Measurements from ENCODE around the gene UBE2H. TPM values are rescaled to one million over a fixed set of nuclear protein-coding genes. Genes with fewer than 3 reads are reported as not detected.
"Not testable (repeated sequence)": the region's sequence is repeated elsewhere in the genome, so short reads cannot be mapped to it uniquely, and the experiment has no call there.

The UBE2H gene
- total RNA-seq, 1 experiment from 2014 or later: 28.8 TPM

DNA sequence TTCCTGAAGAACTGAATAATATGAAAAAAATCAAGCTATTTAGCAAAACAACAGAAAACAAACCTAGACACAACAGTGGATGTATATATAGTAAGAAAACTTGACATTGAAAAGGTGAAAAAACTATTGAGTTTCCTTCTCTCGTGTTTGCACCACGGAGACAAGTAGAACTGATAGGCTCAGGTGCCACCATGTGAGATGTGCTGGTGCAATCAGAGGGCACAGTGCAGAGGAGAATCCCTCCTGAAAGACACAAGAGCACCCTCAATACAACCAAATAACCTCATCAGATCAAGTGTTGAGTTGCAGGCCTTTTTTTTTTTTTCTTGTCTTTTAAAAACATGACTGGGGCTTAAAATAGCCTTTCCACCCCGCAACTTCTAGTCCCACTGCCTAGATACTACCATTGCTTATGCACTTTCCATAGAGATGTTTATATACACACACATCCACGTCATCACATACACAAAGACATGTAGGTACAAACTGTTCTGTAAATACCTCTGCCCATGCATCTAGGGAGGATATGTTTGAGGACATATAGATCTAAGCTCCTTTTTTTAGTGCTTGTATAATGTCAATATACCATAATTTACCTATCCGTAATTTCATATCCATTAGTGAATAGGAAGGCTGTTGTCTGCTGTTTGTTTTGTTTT lies 54.1 kb downstream of the UBE2H start:
- H3K9me3 ChIP-seq (ENCODE audit: low read depth, low read length, poor library complexity, severe bottlenecking): no peaks in the 10 kb centered on the region
- H3K27ac ChIP-seq (ENCODE audit: low read depth, low read length, poor library complexity, severe bottlenecking): no peak overlapping the region
- ChIA-PET POLR2A (ENCODE audit: low non-redundant PET) (no interaction called here), CTCF (no interaction called here)
- no peak overlapping the region for H3K4me3 ChIP-seq (ENCODE audit: low read depth, low read length, poor library complexity, severe bottlenecking)
- H3K27me3 ChIP-seq (replicated peaks; ENCODE audit: insufficient read depth, low read depth, low read length, poor library complexity): no peaks in the 10 kb centered on the region
- BruUV-seq (replicated peaks): no TSS peak
- no peaks in the 10 kb centered on the region for H3K36me3 ChIP-seq (ENCODE audit: insufficient read depth, low read length, poor library complexity, severe bottlenecking)
- TF ChIP-seq, protein P1, sequence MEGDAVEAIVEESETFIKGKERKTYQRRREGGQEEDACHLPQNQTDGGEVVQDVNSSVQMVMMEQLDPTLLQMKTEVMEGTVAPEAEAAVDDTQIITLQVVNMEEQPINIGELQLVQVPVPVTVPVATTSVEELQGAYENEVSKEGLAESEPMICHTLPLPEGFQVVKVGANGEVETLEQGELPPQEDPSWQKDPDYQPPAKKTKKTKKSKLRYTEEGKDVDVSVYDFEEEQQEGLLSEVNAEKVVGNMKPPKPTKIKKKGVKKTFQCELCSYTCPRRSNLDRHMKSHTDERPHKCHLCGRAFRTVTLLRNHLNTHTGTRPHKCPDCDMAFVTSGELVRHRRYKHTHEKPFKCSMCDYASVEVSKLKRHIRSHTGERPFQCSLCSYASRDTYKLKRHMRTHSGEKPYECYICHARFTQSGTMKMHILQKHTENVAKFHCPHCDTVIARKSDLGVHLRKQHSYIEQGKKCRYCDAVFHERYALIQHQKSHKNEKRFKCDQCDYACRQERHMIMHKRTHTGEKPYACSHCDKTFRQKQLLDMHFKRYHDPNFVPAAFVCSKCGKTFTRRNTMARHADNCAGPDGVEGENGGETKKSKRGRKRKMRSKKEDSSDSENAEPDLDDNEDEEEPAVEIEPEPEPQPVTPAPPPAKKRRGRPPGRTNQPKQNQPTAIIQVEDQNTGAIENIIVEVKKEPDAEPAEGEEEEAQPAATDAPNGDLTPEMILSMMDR (conservative IDR thresholded peaks at IDR 0.05; ENCODE audit: low read depth, low read length): no peak
- no peak for TF ChIP-seq EZH2 (IDR thresholded peaks at IDR 0.05; ENCODE audit: borderline replicate concordance, low read depth, low read length, poor library complexity, severe bottlenecking)
- no peak for DNase-seq (ENCODE audit: low spot score)
- intact Hi-C loops (cut with micrococcal nuclease; ENCODE audit: unreplicated experiment): no loop called here
- peaks cover 4% of the 10 kb centered on the region for H3K4me1 ChIP-seq (ENCODE audit: insufficient read depth, low read length, poor library complexity, severe bottlenecking)

DNA sequence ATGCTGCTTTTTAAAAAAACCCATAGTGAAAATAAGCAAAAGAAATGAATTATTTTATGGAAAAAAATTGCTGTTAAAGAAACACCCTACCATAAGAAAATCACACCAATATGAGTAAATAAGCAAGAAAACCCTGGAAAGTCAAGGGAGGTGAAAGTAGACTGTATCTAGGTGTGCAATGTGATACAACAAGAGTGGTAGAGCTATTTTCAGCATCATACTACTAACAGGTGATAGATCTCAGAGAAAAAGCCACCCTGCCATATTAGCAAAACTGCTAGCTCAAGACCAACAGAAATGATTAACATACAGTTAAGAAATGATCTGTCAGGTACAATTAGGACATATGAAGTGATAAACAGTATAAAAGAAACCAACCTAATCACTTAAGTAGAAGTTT lies 54.8 kb downstream of the UBE2H start:
- no peaks in the 10 kb centered on the region for H3K36me3 ChIP-seq (ENCODE audit: insufficient read depth, low read length, poor library complexity, severe bottlenecking)
- peaks cover 4% of the 10 kb centered on the region for H3K4me1 ChIP-seq (ENCODE audit: insufficient read depth, low read length, poor library complexity, severe bottlenecking)
- no peaks in the 10 kb centered on the region for H3K27me3 ChIP-seq (replicated peaks; ENCODE audit: insufficient read depth, low read depth, low read length, poor library complexity)
- no TSS peak for BruUV-seq (replicated peaks)
- ChIA-PET CTCF (no interaction called here), POLR2A (ENCODE audit: low non-redundant PET) (no interaction called here)
- H3K9me3 ChIP-seq (ENCODE audit: low read depth, low read length, poor library complexity, severe bottlenecking): no peaks in the 10 kb centered on the region
- no peak overlapping the region for H3K4me3 ChIP-seq (ENCODE audit: low read depth, low read length, poor library complexity, severe bottlenecking)
- no peak for TF ChIP-seq EZH2 (IDR thresholded peaks at IDR 0.05; ENCODE audit: borderline replicate concordance, low read depth, low read length, poor library complexity, severe bottlenecking)
- TF ChIP-seq, protein P1 (conservative IDR thresholded peaks at IDR 0.05; ENCODE audit: low read depth, low read length): no peak
- intact Hi-C loops (cut with micrococcal nuclease; ENCODE audit: unreplicated experiment): no loop called here
- no peak for DNase-seq (ENCODE audit: low spot score)
- H3K27ac ChIP-seq (ENCODE audit: low read depth, low read length, poor library complexity, severe bottlenecking): no peak overlapping the region

DNA sequence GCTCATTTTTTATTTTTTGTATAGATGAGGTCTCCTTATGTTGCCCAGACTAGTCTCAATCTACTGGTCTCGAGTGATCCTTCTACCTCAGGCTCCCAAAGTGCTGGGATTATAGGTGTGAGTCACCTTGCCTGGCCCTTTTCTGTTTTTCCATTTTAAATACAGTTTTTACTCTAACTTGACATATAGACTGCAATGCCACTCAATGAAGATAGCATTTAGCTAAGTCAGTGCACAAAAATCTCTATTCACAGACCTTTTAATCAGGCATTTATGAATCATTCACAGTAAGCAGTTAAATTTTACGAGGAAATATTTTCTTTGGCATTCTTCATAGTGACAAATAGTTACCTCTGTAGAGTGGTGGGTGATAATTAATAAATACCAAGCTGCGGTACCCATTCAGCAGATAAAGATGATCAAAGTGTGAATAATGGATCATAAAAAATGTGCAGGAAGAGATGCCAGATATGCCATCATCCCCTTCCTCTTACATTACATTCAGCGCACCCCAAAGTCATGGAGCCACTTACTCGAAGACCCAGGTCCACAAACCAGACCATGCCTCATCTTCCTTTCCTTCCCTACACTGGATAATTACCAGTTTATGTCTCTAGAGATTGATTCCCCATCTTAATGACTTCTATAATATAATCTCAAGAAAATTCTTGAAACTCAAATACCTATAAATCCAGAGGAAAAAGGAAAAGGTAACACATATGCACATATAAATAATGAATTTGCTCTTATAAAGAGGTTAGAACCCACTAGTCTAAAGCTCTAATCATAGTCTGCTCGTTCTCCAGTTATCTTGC lies 56.0 kb downstream of the UBE2H start:
- BruUV-seq (replicated peaks): no TSS peak
- no peaks in the 10 kb centered on the region for H3K27me3 ChIP-seq (replicated peaks; ENCODE audit: insufficient read depth, low read depth, low read length, poor library complexity)
- no peak overlapping the region for H3K27ac ChIP-seq (ENCODE audit: low read depth, low read length, poor library complexity, severe bottlenecking)
- intact Hi-C loops (cut with micrococcal nuclease; ENCODE audit: unreplicated experiment): no loop called here
- no peaks in the 10 kb centered on the region for H3K36me3 ChIP-seq (ENCODE audit: insufficient read depth, low read length, poor library complexity, severe bottlenecking)
- ChIA-PET POLR2A (ENCODE audit: low non-redundant PET) (no interaction called here), CTCF (no interaction called here)
- no peak overlapping the region for H3K4me3 ChIP-seq (ENCODE audit: low read depth, low read length, poor library complexity, severe bottlenecking)
- H3K4me1 ChIP-seq (ENCODE audit: insufficient read depth, low read length, poor library complexity, severe bottlenecking): peaks cover 4% of the 10 kb centered on the region
- TF ChIP-seq, protein P1 (conservative IDR thresholded peaks at IDR 0.05; ENCODE audit: low read depth, low read length): no peak
- TF ChIP-seq EZH2 (IDR thresholded peaks at IDR 0.05; ENCODE audit: borderline replicate concordance, low read depth, low read length, poor library complexity, severe bottlenecking): no peak
- DNase-seq (ENCODE audit: low spot score): no peak
- no peaks in the 10 kb centered on the region for H3K9me3 ChIP-seq (ENCODE audit: low read depth, low read length, poor library complexity, severe bottlenecking)

DNA sequence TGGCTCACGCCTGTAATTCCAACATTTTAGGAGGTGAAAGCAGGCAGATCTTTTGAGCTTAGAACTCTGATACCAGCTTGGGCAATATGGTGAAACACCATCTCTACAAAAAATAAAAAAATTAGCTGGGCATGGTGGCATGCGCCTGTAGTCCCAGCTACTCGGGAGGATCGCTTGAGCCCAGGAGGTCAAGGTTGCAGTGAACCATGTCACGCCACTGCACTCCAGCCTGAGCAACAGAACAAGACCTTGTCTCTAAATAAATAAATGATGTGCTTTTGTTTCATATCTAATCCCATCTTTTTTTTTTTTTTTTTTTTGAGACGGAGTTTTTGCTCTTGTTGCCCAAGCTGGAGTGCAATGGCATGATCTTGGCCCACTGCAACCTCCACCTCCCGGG lies 58.6 kb downstream of the UBE2H start:
- intact Hi-C loops (cut with micrococcal nuclease; ENCODE audit: unreplicated experiment); DNase-seq (ENCODE audit: low spot score); H3K27ac ChIP-seq (ENCODE audit: low read depth, low read length, poor library complexity, severe bottlenecking); H3K9me3 ChIP-seq (ENCODE audit: low read depth, low read length, poor library complexity, severe bottlenecking); POLR2A ChIA-PET (ENCODE audit: low non-redundant PET); H3K4me3 ChIP-seq (ENCODE audit: low read depth, low read length, poor library complexity, severe bottlenecking); H3K27me3 ChIP-seq (replicated peaks; ENCODE audit: insufficient read depth, low read depth, low read length, poor library complexity); H3K36me3 ChIP-seq (ENCODE audit: insufficient read depth, low read length, poor library complexity, severe bottlenecking); CTCF ChIA-PET; H3K4me1 ChIP-seq (ENCODE audit: insufficient read depth, low read length, poor library complexity, severe bottlenecking); BruUV-seq (replicated peaks): not testable (repeated sequence)

All from A673 (cell line).